Measurements from ENCODE around the gene CEP97. TPM values are rescaled to one million over a fixed set of nuclear protein-coding genes. Genes with fewer than 3 reads are reported as not detected.

Gene CEP97
- polyA plus RNA-seq, 1 donor (not counting 4 experiments of a cell fraction or from before 2014, with no cell fraction given), result 3.6 TPM

GRCh38 chr3:101801174-101801573 is 76.8 kb downstream of the CEP97 start:
- Histone ChIP-seq H3K36me3 (ENCODE audit: control insufficient read depth in 2 of 2, extremely low read depth in 1 of 2, insufficient read depth in 2 of 2, low read length in 2 of 2) (peaks cover 2 to 7% of the 10 kb centered on the region in 2 experiments), H3K27me3 (ENCODE audit: control insufficient read depth, extremely low read depth, insufficient read depth, low read length) (no peaks in the 10 kb centered on the region), H4K20me1 (ENCODE audit: control insufficient read depth, extremely low read depth, insufficient read depth, low read length) (no peaks in the 10 kb centered on the region), H3K79me2 (ENCODE audit: control insufficient read depth, insufficient read depth, low read length) (no peaks in the 10 kb centered on the region), H3K27ac (ENCODE audit: control insufficient read depth, insufficient read depth, low read length) (no peak overlapping the region), H3K4me2 (ENCODE audit: control insufficient read depth, extremely low read depth, insufficient read depth, low read depth, low read length) (no peak overlapping the region), H3K9me1 (ENCODE audit: control insufficient read depth, extremely low read depth, insufficient read depth, low read length) (no peaks in the 10 kb centered on the region), H3K9ac (ENCODE audit: control insufficient read depth, extremely low read depth, insufficient read depth, low read length) (no peak overlapping the region), H3K4me1 (ENCODE audit: control insufficient read depth, extremely low read depth, insufficient read depth, low read length) (no peaks in the 10 kb centered on the region), H3K9me3 (ENCODE audit: control insufficient read depth, low read depth, low read length) (no peaks in the 10 kb centered on the region), H3K4me3 (ENCODE audit: control insufficient read depth in 2 of 3, extremely low read depth in 1 of 3, insufficient read depth in 2 of 3, low read depth in 1 of 3, low read length in 3 of 3) (no peak overlapping the region), H2AFZ (ENCODE audit: control insufficient read depth, low read length) (no peak overlapping the region)
- no peak for DNase-seq (ENCODE audit: low read depth, low spot score)
- TF ChIP-seq CTCF (optimal IDR thresholded peaks at IDR 0.05 in 1 of 3, IDR thresholded peaks at IDR 0.05 in 1 of 3, conservative IDR thresholded peaks at IDR 0.05 in 1 of 3; ENCODE audit: extremely low read depth in 1 of 3, insufficient read depth in 2 of 3, low read length in 3 of 3), result no peak
- TF ChIP-seq EZH2 (IDR thresholded peaks at IDR 0.05; ENCODE audit: low read length), result no peak
- dilution Hi-C loops (cut with MboI; ENCODE audit: extremely low pct_ligation_motif_present, low sequenced_read_pairs), result loop anchor here (10.0 kb wide), 1 partner anchor 424 kb away; no protein-coding TSS in a partner anchor
- FAIRE-seq, result no peak

- dilution Hi-C loops (cut with MboI; ENCODE audit: extremely low pct_ligation_motif_present, low sequenced_read_pairs), result loop anchor here (10.0 kb wide), 1 partner anchor 423 kb away; no protein-coding TSS in a partner anchor
- Histone ChIP-seq H3K27ac (ENCODE audit: control insufficient read depth, insufficient read depth, low read length) (no peak overlapping the region), H3K9me1 (ENCODE audit: control insufficient read depth, extremely low read depth, insufficient read depth, low read length) (no peaks in the 10 kb centered on the region), H3K79me2 (ENCODE audit: control insufficient read depth, insufficient read depth, low read length) (no peaks in the 10 kb centered on the region), H3K36me3 (ENCODE audit: control insufficient read depth in 2 of 2, extremely low read depth in 1 of 2, insufficient read depth in 2 of 2, low read length in 2 of 2) (peaks cover 0 to 2% of the 10 kb centered on the region in 2 experiments), H3K9ac (ENCODE audit: control insufficient read depth, extremely low read depth, insufficient read depth, low read length) (no peak overlapping the region), H4K20me1 (ENCODE audit: control insufficient read depth, extremely low read depth, insufficient read depth, low read length) (no peaks in the 10 kb centered on the region), H3K9me3 (ENCODE audit: control insufficient read depth, low read depth, low read length) (no peaks in the 10 kb centered on the region), H2AFZ (ENCODE audit: control insufficient read depth, low read length) (no peak overlapping the region), H3K4me2 (ENCODE audit: control insufficient read depth, extremely low read depth, insufficient read depth, low read depth, low read length) (no peak overlapping the region), H3K4me1 (ENCODE audit: control insufficient read depth, extremely low read depth, insufficient read depth, low read length) (no peaks in the 10 kb centered on the region), H3K4me3 (ENCODE audit: control insufficient read depth in 2 of 3, extremely low read depth in 1 of 3, insufficient read depth in 2 of 3, low read depth in 1 of 3, low read length in 3 of 3) (no peak overlapping the region), H3K27me3 (ENCODE audit: control insufficient read depth, extremely low read depth, insufficient read depth, low read length) (no peaks in the 10 kb centered on the region)
- FAIRE-seq, result no peak
- no peak for TF ChIP-seq EZH2 (IDR thresholded peaks at IDR 0.05; ENCODE audit: low read length)
- TF ChIP-seq CTCF (optimal IDR thresholded peaks at IDR 0.05 in 1 of 3, IDR thresholded peaks at IDR 0.05 in 1 of 3, conservative IDR thresholded peaks at IDR 0.05 in 1 of 3; ENCODE audit: extremely low read depth in 1 of 3, insufficient read depth in 2 of 3, low read length in 3 of 3), result no peak
- DNase-seq (ENCODE audit: low read depth, low spot score), result no peak
Measured at GRCh38 chr3:101802179-101802578, 77.8 kb downstream of the CEP97 start.

Data from keratinocyte (primary cell).